Retinal pigment epithelial cell (primary cell): ENCODE measurements around the gene NELFE.
"Not testable (repeated sequence)": the region's sequence is repeated elsewhere in the genome, so short reads cannot be mapped to it uniquely, and the experiment has no call there.

Experiments
- DNase-seq: peaks from one replicate; pipeline ENCODE4 v3.0.0-alpha.2; 2010; ENCODE audit warnings: low read depth
- H3K4me3 ChIP-seq: 2 replicates; pipeline ENCODE4 v1.5.1; 2011; ENCODE audit warnings: mild to moderate bottlenecking, low read length, control low read depth, moderate library complexity
- TF ChIP-seq, protein P1 (sequence below): conservative IDR thresholded peaks from 2 replicates; pipeline ENCODE4 v1.5.1; 2011; ENCODE audit warnings: low read depth, low read length, control low read depth, inconsistent platforms

The NELFE gene

DNA sequence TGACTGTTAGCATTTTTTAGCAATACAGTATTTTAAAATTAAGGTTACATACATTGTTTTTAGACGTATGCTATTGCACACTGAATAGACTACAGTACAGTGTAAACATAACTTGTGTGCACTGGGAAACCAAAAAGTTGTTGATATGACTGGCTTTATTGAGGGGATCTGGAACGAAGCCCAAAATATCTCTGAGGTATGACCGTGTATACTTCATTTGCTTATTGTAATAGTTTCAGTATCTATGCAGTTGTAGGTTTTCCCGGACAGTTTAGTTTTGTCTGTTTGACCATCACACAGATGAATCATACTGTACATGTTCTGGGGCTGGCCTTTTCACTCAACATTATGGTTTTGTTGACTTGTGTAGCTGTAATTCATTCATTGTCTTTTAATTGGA, 50.0 kb downstream of the NELFE start:
- TF ChIP-seq, protein P1, sequence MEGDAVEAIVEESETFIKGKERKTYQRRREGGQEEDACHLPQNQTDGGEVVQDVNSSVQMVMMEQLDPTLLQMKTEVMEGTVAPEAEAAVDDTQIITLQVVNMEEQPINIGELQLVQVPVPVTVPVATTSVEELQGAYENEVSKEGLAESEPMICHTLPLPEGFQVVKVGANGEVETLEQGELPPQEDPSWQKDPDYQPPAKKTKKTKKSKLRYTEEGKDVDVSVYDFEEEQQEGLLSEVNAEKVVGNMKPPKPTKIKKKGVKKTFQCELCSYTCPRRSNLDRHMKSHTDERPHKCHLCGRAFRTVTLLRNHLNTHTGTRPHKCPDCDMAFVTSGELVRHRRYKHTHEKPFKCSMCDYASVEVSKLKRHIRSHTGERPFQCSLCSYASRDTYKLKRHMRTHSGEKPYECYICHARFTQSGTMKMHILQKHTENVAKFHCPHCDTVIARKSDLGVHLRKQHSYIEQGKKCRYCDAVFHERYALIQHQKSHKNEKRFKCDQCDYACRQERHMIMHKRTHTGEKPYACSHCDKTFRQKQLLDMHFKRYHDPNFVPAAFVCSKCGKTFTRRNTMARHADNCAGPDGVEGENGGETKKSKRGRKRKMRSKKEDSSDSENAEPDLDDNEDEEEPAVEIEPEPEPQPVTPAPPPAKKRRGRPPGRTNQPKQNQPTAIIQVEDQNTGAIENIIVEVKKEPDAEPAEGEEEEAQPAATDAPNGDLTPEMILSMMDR = no peak
- no peak for DNase-seq

DNA sequence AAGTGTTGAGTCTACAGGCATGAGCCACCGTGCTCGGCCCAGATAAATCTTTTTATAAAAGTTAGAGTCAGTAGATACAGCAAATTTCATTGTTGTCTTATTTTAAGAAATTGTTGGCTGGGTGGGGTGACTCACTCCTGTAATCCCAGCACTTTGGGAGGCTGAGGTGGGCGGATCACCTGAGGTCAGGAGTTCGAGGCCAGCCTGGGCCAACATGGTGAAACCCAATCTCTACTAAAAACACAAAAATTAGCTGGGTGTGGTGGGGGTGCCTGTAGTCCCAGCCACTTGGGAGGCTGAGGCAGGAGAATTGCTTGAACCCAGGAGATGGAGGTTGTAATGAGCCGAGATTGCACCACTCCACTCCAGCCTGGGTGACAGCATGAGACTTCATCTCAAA, 50.5 kb downstream of the NELFE start:
- not testable (repeated sequence) for H3K4me3 ChIP-seq, DNase-seq

More for the DNA sequence above, 50.0 kb downstream of the NELFE start:
- no peak overlapping the region for H3K4me3 ChIP-seq

DNA sequence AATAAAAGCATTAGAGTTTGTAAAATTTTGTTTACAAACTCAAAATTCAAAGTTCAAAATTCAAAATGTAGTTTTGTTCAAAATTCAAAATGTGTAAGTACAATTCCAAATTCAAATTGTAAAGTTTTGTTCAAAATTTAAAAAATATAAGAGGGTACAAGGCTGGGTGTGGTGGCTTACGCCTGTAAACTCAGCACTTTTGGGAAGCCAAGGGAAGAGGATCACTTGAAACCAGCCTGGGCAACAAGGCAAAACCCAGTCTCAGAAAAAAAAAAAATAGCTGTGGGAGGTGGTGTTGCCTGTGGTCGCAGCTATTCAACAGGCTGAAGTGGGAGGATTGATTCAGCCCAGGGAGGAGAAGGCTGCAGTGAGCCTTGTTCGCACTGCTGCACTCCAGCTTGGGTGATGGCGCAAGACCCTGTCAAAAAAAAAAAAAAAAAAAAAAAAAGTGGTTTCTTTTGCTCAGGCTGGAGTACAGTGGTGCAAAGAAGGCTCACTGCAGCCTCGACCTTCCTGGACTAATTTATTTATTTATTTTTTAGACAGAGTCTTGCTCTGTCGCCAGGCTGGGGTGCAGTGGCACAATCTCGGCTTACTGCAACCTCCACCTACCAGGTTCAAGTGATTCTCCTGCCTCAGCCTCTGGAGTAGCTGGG, 51.5 kb downstream of the NELFE start:
- TF ChIP-seq, protein P1 = no peak
- no peak overlapping the region for H3K4me3 ChIP-seq
- no peak for DNase-seq

DNA sequence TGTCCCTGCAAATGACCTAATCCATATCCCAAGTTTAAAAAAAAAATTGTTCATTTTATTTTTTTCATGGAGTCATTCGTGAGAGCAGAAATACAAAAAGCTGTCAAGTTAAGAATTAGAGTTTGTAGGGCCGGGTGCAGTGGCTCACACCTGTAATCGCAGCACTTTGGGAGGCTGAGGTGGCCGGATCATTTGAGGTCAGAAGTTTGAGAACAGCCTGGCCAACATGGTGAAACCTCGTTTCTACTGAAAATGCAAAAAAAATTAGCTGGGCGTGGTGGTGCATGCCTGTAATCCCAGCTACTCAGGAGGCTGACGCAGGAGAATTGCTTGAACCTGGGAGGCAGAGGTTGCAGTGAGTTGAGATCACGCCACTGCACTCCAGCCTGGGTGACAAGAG, 52.0 kb downstream of the NELFE start:
- not testable (repeated sequence) for DNase-seq, H3K4me3 ChIP-seq

- no peak overlapping the region for H3K4me3 ChIP-seq
- TF ChIP-seq, protein P1 = no peak
- DNase-seq = no peak
Measured at GRCh38 chr6:31906122-31906521, 52.6 kb downstream of the NELFE start.

- TF ChIP-seq, protein P1 = no peak
- H3K4me3 ChIP-seq = no peak overlapping the region
- DNase-seq = no peak
Measured at GRCh38 chr6:31905041-31905440, 53.7 kb downstream of the NELFE start.

- no peak for DNase-seq
- no peak overlapping the region for H3K4me3 ChIP-seq
- TF ChIP-seq, protein P1 = no peak
Measured at GRCh38 chr6:31903957-31904356, 54.8 kb downstream of the NELFE start.
